DOHH2 (cell line): ENCODE measurements around the gene SCAMP4.

Experiments used
- CTCF ChIP-seq: fragments of 200-600 bp; sonication (generic); IDR thresholded peaks from one replicate; pipeline ENCODE4 v1.5.1; 2014; ENCODE audit warnings: antibody characterized with exemption, mild to moderate bottlenecking, low read depth, low read length; ENCODE audit not compliant: poor library complexity, severe bottlenecking
- EZH2phosphoT487 ChIP-seq: fragments of 200-600 bp; sonication (generic); IDR thresholded peaks from 2 replicates; pipeline ENCODE4 v1.6.1; 2017; ENCODE audit warnings: borderline replicate concordance, mild to moderate bottlenecking, antibody characterized with exemption, low read length, moderate library complexity, mixed read lengths

GRCh38 chr19:1942078-1942933 is 37.1 kb downstream of the SCAMP4 start:
- TF ChIP-seq CTCF (no peak), EZH2phosphoT487 (no peak)
